Loucy (cell line): ENCODE measurements around the gene RAB31.

Experiments used
- H2AFZ ChIP-seq: fragments of 200-600 bp; sonication (generic); 2 replicates; pipeline ENCODE4 v1.6.0; 2016; ENCODE audit warnings: antibody characterized with exemption, mild to moderate bottlenecking, low read length, moderate library complexity
- H3F3A ChIP-seq: fragments of 200-600 bp; 2 replicates; pipeline ENCODE4 v1.6.0; 2016; ENCODE audit warnings: antibody characterized with exemption, low read depth, mild to moderate bottlenecking
- H3K27me3 ChIP-seq: fragments of 200-600 bp; sonication (generic); 2 replicates; pipeline ENCODE4 v1.6.1; 2014; ENCODE audit warnings: low read length, mild to moderate bottlenecking; ENCODE audit not compliant: insufficient read depth, poor library complexity, severe bottlenecking
- H3K36me3 ChIP-seq: fragments of 200-600 bp; sonication (generic); 2 replicates; pipeline ENCODE4 v1.6.1; 2016; ENCODE audit warnings: low read length; ENCODE audit not compliant: insufficient read depth
- H3K4me1 ChIP-seq: fragments of 200-600 bp; sonication (generic); 2 replicates; pipeline ENCODE4 v1.5.1; 2014; ENCODE audit warnings: low read length, mild to moderate bottlenecking; ENCODE audit not compliant: insufficient read depth, poor library complexity, severe bottlenecking
- H3K4me2 ChIP-seq: fragments of 200-600 bp; sonication (generic); 2 replicates; pipeline ENCODE4 v1.6.0; 2014; ENCODE audit warnings: antibody characterized with exemption, low read length, low read depth, mild to moderate bottlenecking; ENCODE audit not compliant: poor library complexity, severe bottlenecking
- H3K4me3 ChIP-seq: fragments of 200-600 bp; sonication (generic); 2 replicates; pipeline ENCODE4 v1.5.1; 2014; ENCODE audit warnings: low read length, mild to moderate bottlenecking, mixed read lengths; ENCODE audit not compliant: poor library complexity, severe bottlenecking
- H3K79me2 ChIP-seq: fragments of 200-600 bp; sonication (generic); 2 replicates; pipeline ENCODE4 v1.6.1; 2014; ENCODE audit warnings: low read length; ENCODE audit not compliant: insufficient read depth
- H3K9ac ChIP-seq: fragments of 200-600 bp; sonication (generic); 2 replicates; pipeline ENCODE4 v1.6.0; 2014; ENCODE audit warnings: mild to moderate bottlenecking, low read depth, low read length, moderate library complexity; ENCODE audit not compliant: poor library complexity, severe bottlenecking
- H3K9me2 ChIP-seq: fragments of 200-600 bp; sonication (generic); replicated peaks from 2 replicates; pipeline ENCODE4 v1.6.1; 2016; ENCODE audit warnings: low read depth, low read length, mixed read lengths
- H3K9me3 ChIP-seq: fragments of 200-600 bp; sonication (generic); 2 replicates; pipeline ENCODE4 v1.6.1; 2014; ENCODE audit warnings: mild to moderate bottlenecking, antibody characterized with exemption, low read length, low read depth; ENCODE audit not compliant: insufficient read depth
- H4K20me1 ChIP-seq: fragments of 200-600 bp; sonication (generic); 2 replicates; pipeline ENCODE4 v1.6.0; 2014; ENCODE audit warnings: antibody characterized with exemption, low read length, mild to moderate bottlenecking; ENCODE audit not compliant: insufficient read depth, poor library complexity, severe bottlenecking
- CTCF ChIP-seq: fragments of 200-600 bp; sonication (generic); conservative IDR thresholded peaks from 2 replicates; pipeline ENCODE4 v1.5.1; 2014; ENCODE audit warnings: mild to moderate bottlenecking, antibody characterized with exemption, low read length
- EZH2phosphoT487 ChIP-seq: fragments of 200-600 bp; IDR thresholded peaks from 2 replicates; pipeline ENCODE4 v1.6.1; 2018; ENCODE audit warnings: antibody characterized with exemption, mild to moderate bottlenecking, moderate library complexity, borderline replicate concordance

The RAB31 gene

GRCh38 chr18:9739516-9739915 lies 31.4 kb downstream of the RAB31 start:
- TF ChIP-seq EZH2phosphoT487 (no peak), CTCF (no peak)
- H3K9me2 ChIP-seq = no peaks in the 10 kb centered on the region
- H3F3A ChIP-seq = no peaks in the 10 kb centered on the region
- H3K79me2 ChIP-seq = no peaks in the 10 kb centered on the region
- H3K27me3 ChIP-seq = no peaks in the 10 kb centered on the region
- H3K4me1 ChIP-seq = no peaks in the 10 kb centered on the region
- no peaks in the 10 kb centered on the region for H3K36me3 ChIP-seq
- H3K4me3 ChIP-seq = no peak overlapping the region
- H3K4me2 ChIP-seq = no peak overlapping the region
- H3K9me3 ChIP-seq = no peaks in the 10 kb centered on the region
- no peaks in the 10 kb centered on the region for H4K20me1 ChIP-seq
- no peak overlapping the region for H2AFZ ChIP-seq
- H3K9ac ChIP-seq = no peak overlapping the region

DNA sequence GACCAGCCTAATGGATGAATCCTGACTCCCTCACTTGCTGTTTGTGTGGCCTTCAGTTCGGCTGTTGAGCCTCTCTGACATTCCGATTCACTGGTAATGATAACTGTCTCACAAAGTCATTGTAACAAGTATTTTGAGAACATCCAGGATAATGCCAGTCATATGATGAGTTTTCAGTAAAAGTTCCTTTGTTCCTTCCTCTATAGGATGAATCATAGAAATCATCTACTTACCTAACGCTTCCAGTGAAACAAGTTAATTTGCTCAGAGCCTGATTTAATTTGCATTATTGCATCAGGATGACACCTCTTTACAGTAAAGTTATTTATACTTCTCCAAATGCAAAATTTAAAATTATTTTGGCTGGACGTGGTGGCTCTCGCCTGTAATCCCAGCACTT lies 32.0 kb downstream of the RAB31 start:
- H3K79me2 ChIP-seq = no peaks in the 10 kb centered on the region
- no peaks in the 10 kb centered on the region for H3K36me3 ChIP-seq
- H3K4me1 ChIP-seq = no peaks in the 10 kb centered on the region
- no peaks in the 10 kb centered on the region for H3K9me2 ChIP-seq
- TF ChIP-seq CTCF (no peak), EZH2phosphoT487 (no peak)
- no peak overlapping the region for H3K4me3 ChIP-seq
- H4K20me1 ChIP-seq = no peaks in the 10 kb centered on the region
- no peak overlapping the region for H3K9ac ChIP-seq
- no peaks in the 10 kb centered on the region for H3F3A ChIP-seq
- no peak overlapping the region for H2AFZ ChIP-seq
- H3K4me2 ChIP-seq = no peak overlapping the region
- no peaks in the 10 kb centered on the region for H3K9me3 ChIP-seq
- H3K27me3 ChIP-seq = no peaks in the 10 kb centered on the region

- H2AFZ ChIP-seq = no peak overlapping the region
- no peak overlapping the region for H3K4me3 ChIP-seq
- no peaks in the 10 kb centered on the region for H3K36me3 ChIP-seq
- H3K27me3 ChIP-seq = no peaks in the 10 kb centered on the region
- no peak for TF ChIP-seq CTCF
- TF ChIP-seq EZH2phosphoT487 = no peak
- no peaks in the 10 kb centered on the region for H3K79me2 ChIP-seq
- H3K9me2 ChIP-seq = no peaks in the 10 kb centered on the region
- no peaks in the 10 kb centered on the region for H4K20me1 ChIP-seq
- H3K4me1 ChIP-seq = no peaks in the 10 kb centered on the region
- no peaks in the 10 kb centered on the region for H3F3A ChIP-seq
- H3K9me3 ChIP-seq = no peaks in the 10 kb centered on the region
- H3K9ac ChIP-seq = no peak overlapping the region
- no peak overlapping the region for H3K4me2 ChIP-seq
Observed at GRCh38 chr18:9741406-9741792, 33.3 kb downstream of the RAB31 start.
